OCI-LY1 (cell line): Measurements from ENCODE around the gene SIRPB2.

Experiments
- EZH2 ChIP-seq: fragments of 200-600 bp; sonication (generic), shearing (Covaris generic); IDR thresholded peaks from 2 replicates; pipeline ENCODE4 v1.8.0; 2017; ENCODE audit warnings: borderline replicate concordance, mixed run types, mild to moderate bottlenecking, antibody characterized with exemption, low read length, moderate library complexity, mixed read lengths
- TF ChIP-seq, protein P1 (sequence below): fragments of 200-600 bp; sonication (generic), shearing (Covaris generic); IDR thresholded peaks from 2 replicates; pipeline ENCODE4 v1.5.1; 2017; ENCODE audit warnings: mild to moderate bottlenecking, antibody characterized with exemption, low read length, moderate library complexity, mixed read lengths

DNA sequence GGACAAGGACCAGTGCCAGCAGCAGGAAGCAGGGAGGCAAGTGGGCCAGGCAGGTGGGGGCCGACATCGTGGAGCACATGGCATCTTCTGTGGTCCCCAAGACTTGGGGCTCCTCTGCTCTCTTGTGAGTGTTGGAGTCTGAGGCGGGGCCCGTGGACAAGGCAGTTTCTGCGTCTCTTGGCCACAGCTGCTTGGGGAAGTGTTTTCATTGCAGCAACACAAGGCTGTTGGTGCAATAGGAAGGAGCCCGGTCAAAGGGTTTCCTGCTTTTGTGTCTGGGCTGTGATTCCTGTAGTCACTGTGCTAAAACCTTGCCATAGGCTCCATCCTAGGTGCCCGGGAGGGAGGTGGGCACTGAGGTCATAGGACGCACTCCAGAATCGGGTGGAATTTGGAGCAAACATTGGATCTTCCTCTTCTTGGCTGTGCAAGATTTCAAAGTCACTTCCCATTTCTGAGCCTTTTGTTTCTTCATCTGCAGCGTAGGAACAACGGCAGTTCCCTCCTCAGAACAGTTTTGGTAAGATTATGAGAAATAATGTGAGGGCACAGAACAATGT lies at the start of gene SIRPB2:
- TF ChIP-seq, protein P1, sequence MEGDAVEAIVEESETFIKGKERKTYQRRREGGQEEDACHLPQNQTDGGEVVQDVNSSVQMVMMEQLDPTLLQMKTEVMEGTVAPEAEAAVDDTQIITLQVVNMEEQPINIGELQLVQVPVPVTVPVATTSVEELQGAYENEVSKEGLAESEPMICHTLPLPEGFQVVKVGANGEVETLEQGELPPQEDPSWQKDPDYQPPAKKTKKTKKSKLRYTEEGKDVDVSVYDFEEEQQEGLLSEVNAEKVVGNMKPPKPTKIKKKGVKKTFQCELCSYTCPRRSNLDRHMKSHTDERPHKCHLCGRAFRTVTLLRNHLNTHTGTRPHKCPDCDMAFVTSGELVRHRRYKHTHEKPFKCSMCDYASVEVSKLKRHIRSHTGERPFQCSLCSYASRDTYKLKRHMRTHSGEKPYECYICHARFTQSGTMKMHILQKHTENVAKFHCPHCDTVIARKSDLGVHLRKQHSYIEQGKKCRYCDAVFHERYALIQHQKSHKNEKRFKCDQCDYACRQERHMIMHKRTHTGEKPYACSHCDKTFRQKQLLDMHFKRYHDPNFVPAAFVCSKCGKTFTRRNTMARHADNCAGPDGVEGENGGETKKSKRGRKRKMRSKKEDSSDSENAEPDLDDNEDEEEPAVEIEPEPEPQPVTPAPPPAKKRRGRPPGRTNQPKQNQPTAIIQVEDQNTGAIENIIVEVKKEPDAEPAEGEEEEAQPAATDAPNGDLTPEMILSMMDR: no peak
- no peak for TF ChIP-seq EZH2
